Kidney epithelial cell (primary cell): ENCODE data around the gene C1QTNF3. TPM values are rescaled to one million over a fixed set of nuclear protein-coding genes. Genes with fewer than 3 reads are reported as not detected.

ENCODE experiments used
- DNase-seq: peaks from one replicate; pipeline ENCODE4 v3.0.0-alpha.2; 2010; ENCODE audit warnings: low read depth
- H3K27me3 ChIP-seq: 2 replicates; pipeline ENCODE4 v1.6.0; 2011; ENCODE audit warnings: low read length; ENCODE audit not compliant: control insufficient read depth, insufficient read depth
- H3K36me3 ChIP-seq: 2 replicates; pipeline ENCODE4 v1.5.1; 2011; ENCODE audit warnings: low read length; ENCODE audit not compliant: control insufficient read depth, insufficient read depth
- H3K4me3 ChIP-seq: 2 replicates; pipeline ENCODE4 v1.5.1; 2011; ENCODE audit warnings: low read depth, mild to moderate bottlenecking, control low read depth, low read length
- total RNA-seq: library from RNA; depleted of rRNA; stranded (reverse); fragments of >200 nt; gene quantifications from 2 replicates; pipeline ENCODE4 v1.2.3, GENCODE V29; 2015
- TF ChIP-seq, protein P1 (sequence below): IDR thresholded peaks from 2 replicates; pipeline ENCODE4 v1.5.1; 2011; ENCODE audit warnings: mild to moderate bottlenecking, moderate library complexity, low read length, control low read depth, inconsistent platforms; ENCODE audit not compliant: insufficient read depth, poor library complexity, severe bottlenecking

C1QTNF3 gene
- total RNA-seq, 1 donor from 2014 or later: 1.1 TPM

DNA sequence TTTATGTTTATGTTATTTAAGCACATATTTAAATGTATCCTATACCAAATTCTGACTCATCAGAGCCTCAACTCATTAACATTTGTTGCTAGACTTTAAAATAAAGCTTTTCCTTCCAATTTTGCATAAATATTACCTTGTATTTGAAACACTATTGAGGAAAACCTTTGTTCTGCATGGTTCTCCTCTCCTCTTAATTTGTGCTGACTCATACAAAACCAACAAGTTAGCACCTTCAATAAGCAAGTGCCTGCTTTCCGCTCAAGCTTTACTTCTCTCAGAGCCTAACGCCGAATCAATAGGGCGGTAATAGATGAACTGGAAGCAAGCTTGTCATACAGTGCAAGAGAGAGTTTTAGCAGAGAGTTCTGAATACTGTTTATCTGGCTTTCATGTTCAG is 43.0 kb downstream of the C1QTNF3 start:
- no peak for DNase-seq
- peaks cover 1% of the 10 kb centered on the region for H3K36me3 ChIP-seq
- no peak overlapping the region for H3K4me3 ChIP-seq
- TF ChIP-seq, protein P1, sequence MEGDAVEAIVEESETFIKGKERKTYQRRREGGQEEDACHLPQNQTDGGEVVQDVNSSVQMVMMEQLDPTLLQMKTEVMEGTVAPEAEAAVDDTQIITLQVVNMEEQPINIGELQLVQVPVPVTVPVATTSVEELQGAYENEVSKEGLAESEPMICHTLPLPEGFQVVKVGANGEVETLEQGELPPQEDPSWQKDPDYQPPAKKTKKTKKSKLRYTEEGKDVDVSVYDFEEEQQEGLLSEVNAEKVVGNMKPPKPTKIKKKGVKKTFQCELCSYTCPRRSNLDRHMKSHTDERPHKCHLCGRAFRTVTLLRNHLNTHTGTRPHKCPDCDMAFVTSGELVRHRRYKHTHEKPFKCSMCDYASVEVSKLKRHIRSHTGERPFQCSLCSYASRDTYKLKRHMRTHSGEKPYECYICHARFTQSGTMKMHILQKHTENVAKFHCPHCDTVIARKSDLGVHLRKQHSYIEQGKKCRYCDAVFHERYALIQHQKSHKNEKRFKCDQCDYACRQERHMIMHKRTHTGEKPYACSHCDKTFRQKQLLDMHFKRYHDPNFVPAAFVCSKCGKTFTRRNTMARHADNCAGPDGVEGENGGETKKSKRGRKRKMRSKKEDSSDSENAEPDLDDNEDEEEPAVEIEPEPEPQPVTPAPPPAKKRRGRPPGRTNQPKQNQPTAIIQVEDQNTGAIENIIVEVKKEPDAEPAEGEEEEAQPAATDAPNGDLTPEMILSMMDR: no peak
- H3K27me3 ChIP-seq: no peaks in the 10 kb centered on the region

DNA sequence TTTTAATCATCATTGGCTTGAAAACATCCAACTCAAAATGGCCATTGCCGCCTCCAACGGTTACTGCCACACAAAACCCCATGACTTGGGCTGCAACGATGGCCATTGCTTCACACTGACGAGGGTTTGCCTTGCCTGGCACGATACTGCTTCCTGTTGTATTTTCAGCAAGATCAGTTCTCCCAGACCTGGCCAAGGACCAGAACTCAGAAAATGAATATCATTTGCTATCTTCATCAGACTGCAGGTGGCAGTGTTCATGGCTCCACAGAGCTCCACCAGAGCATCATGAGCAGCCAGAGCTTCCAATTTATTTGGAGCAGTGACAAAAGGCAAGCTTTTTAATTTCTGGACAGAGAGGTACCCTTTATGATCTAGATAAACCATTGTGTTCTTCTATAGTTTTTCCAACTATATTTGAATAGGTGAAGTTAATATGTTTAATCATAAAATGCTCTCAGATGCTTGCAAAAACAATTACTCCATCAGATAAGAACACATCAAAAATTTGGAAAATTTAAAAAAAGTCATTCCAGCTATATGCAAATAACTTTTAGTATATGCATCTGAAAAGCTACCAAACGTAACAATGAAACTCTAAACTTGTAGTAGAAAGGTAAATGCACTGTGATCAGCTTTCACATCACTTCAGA is 45.6 kb downstream of the C1QTNF3 start:
- TF ChIP-seq, protein P1: peak; percentile 67
- Histone ChIP-seq H3K27me3 (no peaks in the 10 kb centered on the region), H3K4me3 (no peak overlapping the region), H3K36me3 (no peaks in the 10 kb centered on the region)
- DNase-seq: no peak

DNA sequence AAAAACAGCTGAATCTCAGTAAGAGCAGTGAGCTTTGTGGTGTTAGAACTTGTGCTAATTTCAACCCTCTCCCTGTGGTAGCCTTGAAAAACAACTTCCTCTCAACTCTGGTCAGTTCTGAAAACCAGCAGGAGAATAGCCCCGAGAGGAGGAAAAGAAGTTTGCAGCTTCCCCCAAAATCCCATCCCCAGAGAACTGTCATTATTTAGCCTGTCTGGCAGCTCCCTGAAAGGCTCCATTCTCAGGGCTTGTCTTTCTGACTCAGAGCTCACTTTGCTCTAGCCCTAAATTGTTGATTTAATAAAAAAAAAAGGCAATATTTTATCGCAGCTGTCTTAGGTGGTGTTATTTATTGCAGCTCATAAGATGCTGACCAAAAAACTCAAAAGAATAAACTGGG is 47.1 kb downstream of the C1QTNF3 start:
- H3K4me3 ChIP-seq: no peak overlapping the region
- H3K36me3 ChIP-seq: no peaks in the 10 kb centered on the region
- TF ChIP-seq, protein P1: no peak
- DNase-seq: no peak
- H3K27me3 ChIP-seq: no peaks in the 10 kb centered on the region

DNA sequence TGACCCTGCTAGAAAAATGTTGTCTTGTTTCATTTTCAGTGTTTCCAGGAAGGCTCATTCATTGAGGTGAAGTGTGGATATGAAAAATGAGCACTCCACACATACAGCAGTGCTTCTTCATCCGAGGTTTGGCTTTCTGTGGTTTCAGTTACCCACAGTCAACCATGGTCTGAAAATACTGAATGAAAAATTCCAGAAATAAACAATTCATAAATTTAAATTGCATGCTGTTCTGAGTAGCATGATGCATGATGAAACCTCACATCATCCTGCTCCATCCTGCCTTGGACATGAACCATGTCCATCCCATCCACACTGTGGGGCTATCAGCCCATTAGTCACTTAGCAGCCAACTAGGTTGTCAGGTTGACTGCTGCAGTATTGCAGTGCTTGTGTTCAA is 48.2 kb downstream of the C1QTNF3 start:
- Histone ChIP-seq H3K36me3 (no peaks in the 10 kb centered on the region), H3K27me3 (no peaks in the 10 kb centered on the region), H3K4me3 (no peak overlapping the region)
- TF ChIP-seq, protein P1: no peak
- DNase-seq: no peak

DNA sequence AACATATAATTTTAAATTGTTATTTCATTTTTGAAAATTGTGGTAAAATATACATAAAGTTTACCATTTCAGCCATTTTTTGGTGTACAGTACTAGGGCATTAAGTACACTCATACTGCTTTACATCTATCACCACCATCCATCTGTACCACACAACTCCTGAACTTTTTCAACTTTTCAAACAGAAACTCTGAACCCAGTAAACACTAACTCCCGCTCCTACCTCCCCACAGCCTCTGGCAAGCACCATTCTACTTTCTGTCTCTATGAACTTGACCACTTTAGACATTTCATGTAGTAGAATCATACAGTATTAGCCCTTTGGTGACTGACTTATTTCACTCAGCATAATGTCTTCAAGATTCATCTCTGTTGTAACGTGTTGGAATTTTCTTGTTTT is 50.1 kb downstream of the C1QTNF3 start:
- no peaks in the 10 kb centered on the region for H3K27me3 ChIP-seq
- no peaks in the 10 kb centered on the region for H3K36me3 ChIP-seq
- no peak overlapping the region for H3K4me3 ChIP-seq
- no peak for DNase-seq
- TF ChIP-seq, protein P1: no peak

DNA sequence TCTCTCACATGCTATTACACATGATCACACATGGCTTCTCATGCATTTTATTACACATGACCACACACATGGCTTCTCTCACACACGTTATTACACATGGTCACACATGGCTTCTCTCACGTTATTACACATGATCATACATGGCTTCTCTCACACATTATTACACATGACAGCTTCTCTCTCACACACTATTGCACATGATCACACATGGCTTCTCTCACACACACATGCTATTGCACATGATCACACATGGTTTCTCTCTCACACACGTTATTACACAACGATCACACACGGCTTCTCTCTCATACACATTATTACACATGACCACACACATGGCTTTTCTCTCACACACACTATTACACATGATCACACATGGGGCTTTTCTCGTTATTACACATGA is 57.6 kb downstream of the C1QTNF3 start:
- DNase-seq: no peak
- Histone ChIP-seq H3K27me3 (no peaks in the 10 kb centered on the region), H3K36me3 (no peaks in the 10 kb centered on the region), H3K4me3 (no peak overlapping the region)
- TF ChIP-seq, protein P1: no peak
